Loucy (cell line): Measurements from ENCODE around the gene RSRC1.
"Not testable (repeated sequence)": the region's sequence is repeated elsewhere in the genome, so short reads cannot be mapped to it uniquely, and the experiment has no call there.

Experiments
- H2AFZ ChIP-seq: fragments of 200-600 bp; sonication (generic); 2 replicates; pipeline ENCODE4 v1.6.0; 2016; ENCODE audit warnings: antibody characterized with exemption, mild to moderate bottlenecking, low read length, moderate library complexity
- H3F3A ChIP-seq: fragments of 200-600 bp; 2 replicates; pipeline ENCODE4 v1.6.0; 2016; ENCODE audit warnings: antibody characterized with exemption, low read depth, mild to moderate bottlenecking
- H3K27me3 ChIP-seq: fragments of 200-600 bp; sonication (generic); 2 replicates; pipeline ENCODE4 v1.6.1; 2014; ENCODE audit warnings: low read length, mild to moderate bottlenecking; ENCODE audit not compliant: insufficient read depth, poor library complexity, severe bottlenecking
- H3K36me3 ChIP-seq: fragments of 200-600 bp; sonication (generic); 2 replicates; pipeline ENCODE4 v1.6.1; 2016; ENCODE audit warnings: low read length; ENCODE audit not compliant: insufficient read depth
- H3K4me1 ChIP-seq: fragments of 200-600 bp; sonication (generic); 2 replicates; pipeline ENCODE4 v1.5.1; 2014; ENCODE audit warnings: low read length, mild to moderate bottlenecking; ENCODE audit not compliant: insufficient read depth, poor library complexity, severe bottlenecking
- H3K4me2 ChIP-seq: fragments of 200-600 bp; sonication (generic); 2 replicates; pipeline ENCODE4 v1.6.0; 2014; ENCODE audit warnings: antibody characterized with exemption, low read length, low read depth, mild to moderate bottlenecking; ENCODE audit not compliant: poor library complexity, severe bottlenecking
- H3K4me3 ChIP-seq: fragments of 200-600 bp; sonication (generic); 2 replicates; pipeline ENCODE4 v1.5.1; 2014; ENCODE audit warnings: low read length, mild to moderate bottlenecking, mixed read lengths; ENCODE audit not compliant: poor library complexity, severe bottlenecking
- H3K79me2 ChIP-seq: fragments of 200-600 bp; sonication (generic); 2 replicates; pipeline ENCODE4 v1.6.1; 2014; ENCODE audit warnings: low read length; ENCODE audit not compliant: insufficient read depth
- H3K9ac ChIP-seq: fragments of 200-600 bp; sonication (generic); 2 replicates; pipeline ENCODE4 v1.6.0; 2014; ENCODE audit warnings: mild to moderate bottlenecking, low read depth, low read length, moderate library complexity; ENCODE audit not compliant: poor library complexity, severe bottlenecking
- H3K9me2 ChIP-seq: fragments of 200-600 bp; sonication (generic); replicated peaks from 2 replicates; pipeline ENCODE4 v1.6.1; 2016; ENCODE audit warnings: low read depth, low read length, mixed read lengths
- H3K9me3 ChIP-seq: fragments of 200-600 bp; sonication (generic); 2 replicates; pipeline ENCODE4 v1.6.1; 2014; ENCODE audit warnings: mild to moderate bottlenecking, antibody characterized with exemption, low read length, low read depth; ENCODE audit not compliant: insufficient read depth
- H4K20me1 ChIP-seq: fragments of 200-600 bp; sonication (generic); 2 replicates; pipeline ENCODE4 v1.6.0; 2014; ENCODE audit warnings: antibody characterized with exemption, low read length, mild to moderate bottlenecking; ENCODE audit not compliant: insufficient read depth, poor library complexity, severe bottlenecking
- CTCF ChIP-seq: fragments of 200-600 bp; sonication (generic); conservative IDR thresholded peaks from 2 replicates; pipeline ENCODE4 v1.5.1; 2014; ENCODE audit warnings: mild to moderate bottlenecking, antibody characterized with exemption, low read length
- EZH2phosphoT487 ChIP-seq: fragments of 200-600 bp; IDR thresholded peaks from 2 replicates; pipeline ENCODE4 v1.6.1; 2018; ENCODE audit warnings: antibody characterized with exemption, mild to moderate bottlenecking, moderate library complexity, borderline replicate concordance

Gene RSRC1

GRCh38 chr3:158509891-158510290 lies 400.0 kb downstream of the RSRC1 start:
- Histone ChIP-seq H3K9ac (no peak overlapping the region), H3K79me2 (no peaks in the 10 kb centered on the region), H3K36me3 (no peaks in the 10 kb centered on the region), H3K4me2 (no peak overlapping the region), H3K27me3 (no peaks in the 10 kb centered on the region), H3K4me1 (peaks cover 3% of the 10 kb centered on the region), H2AFZ (no peak overlapping the region), H4K20me1 (no peaks in the 10 kb centered on the region), H3K9me2 (no peaks in the 10 kb centered on the region), H3K9me3 (no peaks in the 10 kb centered on the region), H3K4me3 (no peak overlapping the region), H3F3A (no peaks in the 10 kb centered on the region)
- TF ChIP-seq CTCF (no peak), EZH2phosphoT487 (no peak)

- not testable (repeated sequence) for H3K9ac ChIP-seq, H3K4me3 ChIP-seq, H3F3A ChIP-seq, H3K9me2 ChIP-seq, H3K27me3 ChIP-seq, H3K79me2 ChIP-seq, H2AFZ ChIP-seq, H3K36me3 ChIP-seq, H3K9me3 ChIP-seq, H3K4me1 ChIP-seq, H3K4me2 ChIP-seq, H4K20me1 ChIP-seq
Measured at GRCh38 chr3:158516729-158517128, 406.8 kb downstream of the RSRC1 start.

GRCh38 chr3:158519776-158520175 lies 409.9 kb downstream of the RSRC1 start:
- Histone ChIP-seq H3K4me3 (no peak overlapping the region), H3K79me2 (no peaks in the 10 kb centered on the region), H3K9ac (no peak overlapping the region), H4K20me1 (no peaks in the 10 kb centered on the region), H3K4me1 (no peaks in the 10 kb centered on the region), H3K9me3 (no peaks in the 10 kb centered on the region), H3K9me2 (no peaks in the 10 kb centered on the region), H3K36me3 (no peaks in the 10 kb centered on the region), H3K4me2 (no peak overlapping the region), H3K27me3 (no peaks in the 10 kb centered on the region), H3F3A (no peaks in the 10 kb centered on the region), H2AFZ (no peak overlapping the region)
- TF ChIP-seq EZH2phosphoT487 (no peak), CTCF (no peak)

GRCh38 chr3:158520433-158520832 lies 410.5 kb downstream of the RSRC1 start:
- Histone ChIP-seq H3K9me2 (no peaks in the 10 kb centered on the region), H3K4me2 (no peak overlapping the region), H3K36me3 (no peaks in the 10 kb centered on the region), H3K4me3 (no peak overlapping the region), H3K4me1 (no peaks in the 10 kb centered on the region), H3K9ac (no peak overlapping the region), H2AFZ (no peak overlapping the region), H3F3A (no peaks in the 10 kb centered on the region), H3K9me3 (no peaks in the 10 kb centered on the region), H3K79me2 (no peaks in the 10 kb centered on the region), H4K20me1 (no peaks in the 10 kb centered on the region), H3K27me3 (no peaks in the 10 kb centered on the region)
- TF ChIP-seq CTCF (no peak), EZH2phosphoT487 (no peak)
